BE2C (cell line): ENCODE measurements around the gene LDLRAD3.

Experiments
- DNase-seq: peaks from one replicate; pipeline ENCODE4 v3.0.0-alpha.2; 2020
- H3K27me3 ChIP-seq: fragments of 250-450 bp; sonication (Bioruptor Pico); 2 replicates; pipeline ENCODE4 v1.5.1; 2020; ENCODE audit warnings: mild to moderate bottlenecking
- H3K36me3 ChIP-seq: fragments of 250-450 bp; sonication (Bioruptor Pico); 2 replicates; pipeline ENCODE4 v1.5.1; 2020; ENCODE audit warnings: mild to moderate bottlenecking
- H3K4me1 ChIP-seq: fragments of 250-450 bp; sonication (Bioruptor Pico); 2 replicates; pipeline ENCODE4 v1.5.1; 2020
- H3K4me3 ChIP-seq: 2 replicates; pipeline ENCODE4 v1.5.1; 2011; ENCODE audit warnings: low read depth, low read length
- H3K9me3 ChIP-seq: fragments of 250-450 bp; sonication (Bioruptor Pico); 2 replicates; pipeline ENCODE4 v1.5.1; 2020
- TF ChIP-seq, protein P1 (sequence below): IDR thresholded peaks from 2 replicates; pipeline ENCODE4 v1.5.1; 2012; ENCODE audit warnings: mild to moderate bottlenecking, low read depth, low read length

The LDLRAD3 gene

DNA sequence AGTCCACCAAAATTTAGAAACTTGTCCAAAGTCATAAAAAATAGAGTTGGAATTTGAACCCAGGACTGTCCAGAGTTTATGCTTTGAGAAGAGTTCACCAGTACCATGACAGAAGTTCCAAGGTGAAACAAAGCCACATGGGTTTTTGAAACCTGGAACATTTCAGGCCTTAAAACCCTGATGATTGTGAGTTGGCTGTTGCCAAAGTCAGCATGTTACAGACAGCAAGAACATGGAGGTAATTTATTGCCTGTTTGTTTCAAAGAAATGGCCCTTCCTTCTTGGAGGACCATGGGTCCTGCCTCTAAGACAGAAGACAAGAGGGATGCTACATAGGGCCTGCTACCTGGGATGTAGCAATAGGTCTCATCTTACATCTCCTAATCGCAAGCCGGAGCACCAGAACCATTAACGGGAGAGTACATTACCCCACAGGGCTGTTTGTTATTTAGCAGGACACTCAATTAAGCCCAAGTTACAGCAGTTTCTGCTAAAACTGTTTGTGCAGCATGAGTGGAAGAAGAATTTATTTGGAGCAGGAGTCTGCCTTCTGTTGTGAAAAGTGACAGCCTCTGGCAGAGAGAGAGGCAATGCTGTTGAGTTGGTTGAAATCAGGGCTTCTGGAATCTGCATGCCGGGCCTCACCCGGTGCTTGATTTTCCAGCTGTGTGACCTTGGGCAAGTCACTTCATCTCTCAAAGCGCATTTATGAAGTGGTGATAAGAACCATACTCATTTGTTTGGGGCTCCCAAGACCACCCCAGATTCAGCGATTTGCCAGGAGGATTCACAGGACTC lies 136.2 kb downstream of the LDLRAD3 start:
- Histone ChIP-seq H3K4me1 (no peaks in the 10 kb centered on the region), H3K4me3 (no peak overlapping the region), H3K9me3 (no peaks in the 10 kb centered on the region), H3K27me3 (no peaks in the 10 kb centered on the region), H3K36me3 (no peaks in the 10 kb centered on the region)
- TF ChIP-seq, protein P1, sequence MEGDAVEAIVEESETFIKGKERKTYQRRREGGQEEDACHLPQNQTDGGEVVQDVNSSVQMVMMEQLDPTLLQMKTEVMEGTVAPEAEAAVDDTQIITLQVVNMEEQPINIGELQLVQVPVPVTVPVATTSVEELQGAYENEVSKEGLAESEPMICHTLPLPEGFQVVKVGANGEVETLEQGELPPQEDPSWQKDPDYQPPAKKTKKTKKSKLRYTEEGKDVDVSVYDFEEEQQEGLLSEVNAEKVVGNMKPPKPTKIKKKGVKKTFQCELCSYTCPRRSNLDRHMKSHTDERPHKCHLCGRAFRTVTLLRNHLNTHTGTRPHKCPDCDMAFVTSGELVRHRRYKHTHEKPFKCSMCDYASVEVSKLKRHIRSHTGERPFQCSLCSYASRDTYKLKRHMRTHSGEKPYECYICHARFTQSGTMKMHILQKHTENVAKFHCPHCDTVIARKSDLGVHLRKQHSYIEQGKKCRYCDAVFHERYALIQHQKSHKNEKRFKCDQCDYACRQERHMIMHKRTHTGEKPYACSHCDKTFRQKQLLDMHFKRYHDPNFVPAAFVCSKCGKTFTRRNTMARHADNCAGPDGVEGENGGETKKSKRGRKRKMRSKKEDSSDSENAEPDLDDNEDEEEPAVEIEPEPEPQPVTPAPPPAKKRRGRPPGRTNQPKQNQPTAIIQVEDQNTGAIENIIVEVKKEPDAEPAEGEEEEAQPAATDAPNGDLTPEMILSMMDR: no peak
- DNase-seq: no peak

DNA sequence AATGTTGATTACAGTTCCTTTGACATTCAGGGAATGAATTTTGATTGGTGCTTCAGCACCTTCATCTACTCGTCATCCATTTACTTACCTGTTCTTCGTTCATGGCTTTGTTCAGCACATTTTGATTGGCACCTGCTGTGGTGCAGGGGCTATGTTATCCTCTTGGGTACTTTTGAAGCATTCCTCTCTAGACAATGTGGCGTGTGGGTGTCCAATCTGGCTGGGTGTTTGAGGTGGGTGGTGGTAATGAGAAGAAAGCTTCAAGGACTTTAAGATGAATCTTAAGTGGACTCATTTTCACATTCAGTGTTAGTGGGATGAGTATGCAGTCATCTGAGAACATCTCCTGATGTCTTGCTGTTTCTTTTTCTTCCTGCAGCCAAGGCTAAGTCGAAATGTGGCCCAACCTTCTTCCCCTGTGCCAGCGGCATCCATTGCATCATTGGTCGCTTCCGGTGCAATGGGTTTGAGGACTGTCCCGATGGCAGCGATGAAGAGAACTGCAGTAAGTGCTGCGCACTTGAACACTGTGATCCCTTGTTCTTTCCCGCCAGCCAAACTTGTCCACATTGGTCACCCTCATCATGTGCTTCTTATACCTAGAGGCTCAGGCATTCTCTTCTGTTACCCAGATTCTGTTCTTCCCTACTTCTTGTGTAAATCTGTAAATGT lies 137.5 kb downstream of the LDLRAD3 start:
- DNase-seq: no peak
- TF ChIP-seq, protein P1: no peak
- Histone ChIP-seq H3K4me1 (no peaks in the 10 kb centered on the region), H3K9me3 (no peaks in the 10 kb centered on the region), H3K27me3 (no peaks in the 10 kb centered on the region), H3K36me3 (no peaks in the 10 kb centered on the region), H3K4me3 (no peak overlapping the region)

DNA sequence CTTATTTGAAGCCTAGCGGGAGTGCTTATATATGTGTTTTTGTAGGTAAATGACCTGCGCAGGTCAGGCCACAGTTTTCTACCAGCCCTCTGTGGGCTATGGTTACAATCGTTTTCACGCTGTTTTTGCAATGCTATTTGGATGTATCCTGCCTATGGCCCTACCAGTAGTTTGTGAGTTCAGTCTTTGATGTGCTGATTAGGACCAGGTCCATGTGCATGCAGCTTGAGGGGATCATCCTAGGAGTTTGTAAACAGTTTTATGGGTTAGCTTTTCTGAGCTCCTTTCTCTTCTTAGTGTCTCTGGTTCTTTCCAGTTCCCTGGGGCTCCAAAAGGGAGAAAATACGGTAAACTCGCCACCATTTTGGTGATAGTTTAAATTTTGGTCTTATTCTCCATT lies 142.5 kb downstream of the LDLRAD3 start:
- H3K36me3 ChIP-seq: no peaks in the 10 kb centered on the region
- TF ChIP-seq, protein P1: no peak

DNA sequence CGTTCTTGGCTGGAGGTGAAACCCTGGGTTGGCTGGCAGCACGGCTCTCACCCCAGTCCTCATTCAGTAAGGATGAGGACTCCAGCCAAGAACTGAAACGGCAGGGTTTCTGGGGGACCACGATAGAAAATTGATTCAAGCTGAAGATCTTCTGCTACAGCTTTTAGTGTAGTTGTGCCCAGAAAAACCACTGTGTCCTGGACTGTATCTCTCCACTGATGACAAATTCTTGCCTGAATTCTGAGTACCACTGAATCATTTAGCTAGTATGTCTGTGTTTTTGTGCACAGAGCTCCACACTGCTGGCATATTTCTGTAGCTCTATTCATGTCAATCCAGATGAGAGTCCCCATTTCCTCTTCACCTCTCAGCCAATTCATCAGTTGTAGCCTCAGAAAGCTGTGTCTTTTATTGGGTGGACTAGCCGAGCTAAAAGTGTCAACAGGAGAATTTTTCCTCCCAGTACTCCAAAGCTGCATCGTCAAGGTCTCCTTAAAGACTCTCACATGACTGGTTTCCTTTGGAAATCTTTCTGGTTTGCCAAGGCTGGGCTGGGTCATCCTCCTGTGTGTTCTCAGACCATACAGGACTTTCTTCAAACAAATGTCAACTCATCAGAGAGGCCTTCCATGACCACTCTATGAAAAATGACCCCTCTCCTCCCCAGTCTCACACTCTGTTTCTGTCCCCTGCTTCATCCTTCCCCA lies 144.6 kb downstream of the LDLRAD3 start:
- H3K27me3 ChIP-seq: no peaks in the 10 kb centered on the region
- no peaks in the 10 kb centered on the region for H3K36me3 ChIP-seq
- H3K4me3 ChIP-seq: no peak overlapping the region
- H3K4me1 ChIP-seq: no peaks in the 10 kb centered on the region
- no peaks in the 10 kb centered on the region for H3K9me3 ChIP-seq
- TF ChIP-seq, protein P1: no peak
- DNase-seq: no peak

More for the DNA sequence above, 142.5 kb downstream of the LDLRAD3 start:
- no peaks in the 10 kb centered on the region for H3K4me1 ChIP-seq
- H3K27me3 ChIP-seq: no peaks in the 10 kb centered on the region
- H3K4me3 ChIP-seq: no peak overlapping the region
- DNase-seq: no peak
- H3K9me3 ChIP-seq: no peaks in the 10 kb centered on the region

DNA sequence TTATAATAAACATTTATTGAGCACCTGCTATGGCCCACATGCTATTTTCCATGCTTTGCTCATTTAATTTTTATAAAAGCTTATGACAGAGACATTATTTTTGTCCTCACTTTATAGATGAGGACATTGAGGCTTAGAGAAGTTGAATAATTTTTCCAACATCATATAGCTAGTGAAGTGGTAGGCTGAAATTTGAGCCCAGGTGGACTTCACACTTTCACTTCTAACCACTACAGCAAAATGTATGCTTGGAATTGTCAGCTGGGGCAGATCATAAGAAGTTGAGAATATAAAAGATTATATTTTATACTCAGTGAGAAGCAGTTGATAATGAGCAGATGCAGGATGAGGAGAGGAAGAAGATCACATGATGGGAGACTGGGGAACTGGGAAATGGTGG lies 146.1 kb downstream of the LDLRAD3 start:
- Histone ChIP-seq H3K4me1 (no peaks in the 10 kb centered on the region), H3K27me3 (no peaks in the 10 kb centered on the region), H3K4me3 (no peak overlapping the region), H3K36me3 (no peaks in the 10 kb centered on the region), H3K9me3 (no peaks in the 10 kb centered on the region)
- TF ChIP-seq, protein P1: no peak
- DNase-seq: no peak
